CD4-positive, CD25-positive, alpha-beta regulatory T cell (primary cell): Measurements from ENCODE around the gene AGPAT4. TPM values are rescaled to one million over a fixed set of nuclear protein-coding genes. Genes with fewer than 3 reads are reported as not detected.

Experiments
- ATAC-seq, 2 donors: fragments of 150-1000 bp; cut with Tn5 transposase; one replicate each; pipeline ENCODE4 v1.10.0; 2021; ENCODE audit warnings: low read depth in 2 of 2, moderate number of reproducible peaks in 2 of 2, moderate library complexity in 1 of 2
- DNase-seq, 3 donors: peaks; one replicate each; pipeline versions ENCODE4 v3.0.0 to v3.0.0-alpha.2; 2012 to 2022; ENCODE audit warnings: mixed read lengths in 1 of 3
- H3K27ac ChIP-seq: one replicate; pipeline ENCODE4 v1.7.0; 2013; ENCODE audit warnings: mild to moderate bottlenecking, low read length; ENCODE audit not compliant: insufficient read depth, poor library complexity, severe bottlenecking
- H3K27me3 ChIP-seq: one replicate; pipeline ENCODE4 v1.7.0; 2013; ENCODE audit warnings: low read length; ENCODE audit not compliant: control insufficient read depth, insufficient read depth
- H3K36me3 ChIP-seq: one replicate; pipeline ENCODE4 v1.7.0; 2013; ENCODE audit warnings: mild to moderate bottlenecking, low read length, moderate library complexity; ENCODE audit not compliant: control insufficient read depth, insufficient read depth
- H3K4me1 ChIP-seq: 2 replicates; pipeline ENCODE4 v1.7.0; 2013; ENCODE audit warnings: mild to moderate bottlenecking, low read length; ENCODE audit not compliant: insufficient read depth, control insufficient read depth, poor library complexity, severe bottlenecking
- H3K4me3 ChIP-seq: one replicate; pipeline ENCODE4 v1.7.0; 2013; ENCODE audit warnings: low read depth, mild to moderate bottlenecking, low read length, moderate library complexity
- H3K9me3 ChIP-seq, 2 experiments: 1 replicate in 1 of 2; 2 replicates in 1 of 2; pipeline ENCODE4 v1.7.0; 2013; ENCODE audit warnings: low read length in 2 of 2, mild to moderate bottlenecking in 1 of 2, moderate library complexity in 1 of 2; ENCODE audit not compliant: control insufficient read depth in 2 of 2
- H3K27ac Mint-ChIP-seq, 3 donors: one replicate each; pipeline ENCODE4 v1.8.0; 2020 to 2022; ENCODE audit warnings: mild to moderate bottlenecking in 3 of 3, mixed read lengths in 3 of 3, moderate library complexity in 2 of 3
- H3K27me3 Mint-ChIP-seq: one replicate; pipeline ENCODE4 v1.8.0; 2022; ENCODE audit warnings: mild to moderate bottlenecking, mixed read lengths
- H3K36me3 Mint-ChIP-seq: one replicate; pipeline ENCODE4 v1.8.0; 2020; ENCODE audit warnings: mixed read lengths
- H3K4me1 Mint-ChIP-seq, 4 donors: one replicate each; pipeline ENCODE4 v1.8.0; 2020 to 2022; ENCODE audit warnings: mixed read lengths in 4 of 4, mild to moderate bottlenecking in 1 of 4
- H3K4me3 Mint-ChIP-seq, 4 donors: one replicate each; pipeline ENCODE4 v1.8.0; 2020 to 2022; ENCODE audit warnings: mild to moderate bottlenecking in 4 of 4, mixed read lengths in 4 of 4, moderate library complexity in 3 of 4
- H3K9me3 Mint-ChIP-seq, 7 donors: one replicate each; pipeline ENCODE4 v1.8.0; 2020 to 2022; ENCODE audit warnings: mixed read lengths in 7 of 7, mild to moderate bottlenecking in 3 of 7, moderate library complexity in 2 of 7
- polyA plus RNA-seq, 4 donors: library from polyadenylated mRNA; unstranded; fragments of 300-500 nt; fragmentation: Illumina TruSeq; gene quantifications; one replicate each; pipeline ENCODE4 v1.2.3, GENCODE V29; 2021
- total RNA-seq: library from RNA; stranded (reverse); gene quantifications from one replicate; pipeline ENCODE4 v1.2.3, GENCODE V29; 2022

The AGPAT4 gene
- total and polyA plus RNA-seq, 5 donors from 2014 or later: 2.4 to 14.6 (median 4.1) TPM

DNA sequence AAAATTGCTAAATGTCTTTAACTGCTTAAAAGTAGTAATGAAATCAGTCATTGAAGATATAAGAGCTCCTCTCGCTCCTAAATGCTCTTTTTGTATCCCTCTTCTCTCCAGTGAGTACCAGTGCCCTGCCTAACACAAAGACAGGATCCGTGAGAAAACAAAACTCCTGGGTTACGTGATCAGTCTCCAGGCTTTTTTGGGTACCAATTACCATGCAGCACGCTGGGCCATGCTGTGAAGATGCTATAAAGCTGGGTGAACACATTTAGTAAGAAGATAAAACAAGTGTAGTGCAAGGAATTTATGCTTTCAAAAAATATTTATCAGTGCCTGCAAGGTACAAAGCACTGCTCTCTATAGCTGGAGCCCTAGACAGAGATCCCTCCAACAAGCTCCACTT, 66.7 kb downstream of the AGPAT4 start:
- Mint-ChIP-seq H3K36me3 (peaks cover 4% of the 10 kb centered on the region), H3K27me3 (no peaks in the 10 kb centered on the region), H3K27ac (no peak overlapping the region), H3K4me3 (no peak overlapping the region), H3K4me1 (peaks cover 0 to 6% (median 2%) of the 10 kb centered on the region in 4 donors), H3K9me3 (peaks cover 0 to 9% (median 4%) of the 10 kb centered on the region in 7 donors)
- Histone ChIP-seq H3K36me3 (no peaks in the 10 kb centered on the region), H3K9me3 (peaks cover 4 to 6% of the 10 kb centered on the region in 2 experiments), H3K4me3 (no peak overlapping the region), H3K4me1 (no peaks in the 10 kb centered on the region), H3K27me3 (no peaks in the 10 kb centered on the region), H3K27ac (no peak overlapping the region)
- ATAC-seq (no peak), DNase-seq (no peak)

DNA sequence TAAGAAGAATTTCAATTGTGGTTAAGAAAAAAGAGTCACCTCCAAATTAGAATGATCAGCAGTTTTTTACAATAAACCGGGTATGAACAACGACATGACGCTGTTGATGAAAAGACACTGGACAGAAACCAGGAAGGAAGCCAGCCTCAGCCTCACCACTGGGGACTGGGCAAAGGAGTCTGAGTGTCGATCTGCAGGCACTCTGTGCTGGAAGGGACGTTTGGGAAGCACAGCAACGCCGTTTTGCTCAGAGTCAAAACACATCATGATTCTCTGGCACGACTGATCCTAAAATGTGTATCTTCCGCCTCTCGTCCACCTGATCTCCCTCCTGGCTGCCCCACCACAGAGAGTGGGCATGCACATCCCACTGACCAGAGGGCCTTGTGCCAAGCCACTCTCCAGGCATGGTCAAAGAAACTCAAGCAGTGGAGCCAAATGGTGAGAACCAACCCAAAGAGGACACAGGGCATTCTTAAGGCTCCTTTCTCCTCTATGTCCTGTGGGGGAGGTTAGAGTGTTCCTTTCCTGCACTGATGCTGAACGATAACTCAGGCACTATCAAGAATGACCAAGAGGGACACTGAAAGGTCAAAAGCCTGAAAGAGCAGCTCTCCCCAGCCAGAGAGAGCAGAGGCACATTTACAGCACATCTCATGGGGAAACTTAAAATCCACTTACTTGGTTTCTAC, 68.8 kb downstream of the AGPAT4 start:
- DNase-seq (no peak), ATAC-seq (no peak)
- peaks cover 8% of the 10 kb centered on the region for H3K36me3 Mint-ChIP-seq
- peaks cover 0 to 6% (median 1%) of the 10 kb centered on the region in 7 donors for H3K9me3 Mint-ChIP-seq
- H3K27ac ChIP-seq: no peak overlapping the region
- no peak overlapping the region for H3K4me3 ChIP-seq
- H3K27me3 ChIP-seq: no peaks in the 10 kb centered on the region
- no peaks in the 10 kb centered on the region for H3K9me3 ChIP-seq
- no peaks in the 10 kb centered on the region for H3K36me3 ChIP-seq
- H3K27ac Mint-ChIP-seq: no peak overlapping the region
- no peak overlapping the region for H3K4me3 Mint-ChIP-seq
- no peaks in the 10 kb centered on the region for H3K27me3 Mint-ChIP-seq
- H3K4me1 Mint-ChIP-seq: peaks cover 0 to 6% (median 4%) of the 10 kb centered on the region in 4 donors
- no peaks in the 10 kb centered on the region for H3K4me1 ChIP-seq

DNA sequence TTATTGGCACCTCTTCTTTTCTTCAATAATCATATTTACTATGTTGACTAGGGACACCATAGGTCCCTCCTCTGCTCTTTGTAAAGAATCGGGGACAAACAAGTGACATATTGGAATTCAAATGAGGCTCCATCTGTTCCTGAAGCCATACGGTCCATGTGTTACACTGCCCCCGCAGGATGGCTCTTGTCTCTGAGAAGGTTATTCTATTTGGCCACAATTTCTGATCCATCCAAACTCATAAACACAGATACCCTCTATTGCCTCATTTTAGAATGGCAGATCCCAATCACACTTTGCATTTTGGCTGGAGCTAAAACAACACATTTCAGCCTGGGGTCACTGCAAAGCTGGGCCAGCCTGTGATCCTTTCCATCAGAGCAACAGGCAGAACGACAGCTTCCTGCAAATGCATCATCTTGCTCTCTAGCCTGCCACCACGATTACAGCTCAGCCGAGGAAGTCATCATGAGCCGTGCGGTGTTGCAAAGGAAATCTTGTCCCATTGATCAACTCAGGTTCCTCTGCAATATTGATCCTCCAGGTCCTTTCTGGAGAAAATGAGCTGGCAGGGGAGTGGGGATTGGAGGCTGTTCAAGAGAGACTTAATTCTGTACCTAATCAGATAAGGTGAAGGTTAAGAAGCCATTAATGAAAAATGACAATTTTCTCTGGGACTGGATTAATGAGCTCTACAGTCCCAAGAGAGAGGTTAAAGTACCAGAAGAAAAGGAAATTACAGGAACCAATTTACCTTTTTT, 73.1 kb downstream of the AGPAT4 start:
- Mint-ChIP-seq H3K4me1 (peaks cover 0 to 4% (median under 1%) of the 10 kb centered on the region in 4 donors), H3K36me3 (peaks cover 4% of the 10 kb centered on the region), H3K27me3 (no peaks in the 10 kb centered on the region), H3K4me3 (no peak overlapping the region), H3K27ac (no peak overlapping the region), H3K9me3 (peaks cover 0 to 6% (median 0%) of the 10 kb centered on the region in 7 donors)
- Histone ChIP-seq H3K4me1 (no peaks in the 10 kb centered on the region), H3K9me3 (no peaks in the 10 kb centered on the region), H3K27ac (no peak overlapping the region), H3K36me3 (no peaks in the 10 kb centered on the region), H3K27me3 (no peaks in the 10 kb centered on the region), H3K4me3 (no peak overlapping the region)
- DNase-seq (no peak), ATAC-seq (no peak)

DNA sequence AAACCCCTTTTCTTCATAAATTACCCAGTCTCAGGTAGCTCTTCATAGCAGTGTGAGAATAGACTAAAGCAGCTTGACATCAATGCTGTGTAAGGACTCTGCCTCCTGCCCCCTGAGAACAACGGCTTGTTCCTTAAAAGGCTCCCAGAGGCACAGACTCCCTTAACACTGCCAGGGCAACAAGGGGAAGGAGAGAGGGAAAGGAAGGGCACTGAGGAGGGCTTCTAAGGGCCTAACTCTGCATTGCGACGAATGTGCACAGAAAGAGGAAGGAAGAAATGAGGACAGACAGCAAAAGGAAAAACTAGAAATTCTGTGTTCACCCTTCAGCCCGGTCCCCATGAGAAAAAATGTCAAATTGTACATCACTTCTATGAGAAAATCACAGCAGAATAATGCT, 74.0 kb downstream of the AGPAT4 start:
- Mint-ChIP-seq H3K27me3 (no peaks in the 10 kb centered on the region), H3K36me3 (peaks cover 4% of the 10 kb centered on the region), H3K4me3 (no peak overlapping the region), H3K27ac (no peak overlapping the region), H3K4me1 (peaks cover 0 to 4% (median under 1%) of the 10 kb centered on the region in 4 donors), H3K9me3 (peaks cover 0 to 6% (median 0%) of the 10 kb centered on the region in 7 donors)
- H3K27me3 ChIP-seq: no peaks in the 10 kb centered on the region
- no peak for ATAC-seq
- H3K27ac ChIP-seq: no peak overlapping the region
- no peak for DNase-seq
- H3K4me3 ChIP-seq: no peak overlapping the region
- H3K4me1 ChIP-seq: no peaks in the 10 kb centered on the region
- H3K36me3 ChIP-seq: no peaks in the 10 kb centered on the region
- no peaks in the 10 kb centered on the region for H3K9me3 ChIP-seq

DNA sequence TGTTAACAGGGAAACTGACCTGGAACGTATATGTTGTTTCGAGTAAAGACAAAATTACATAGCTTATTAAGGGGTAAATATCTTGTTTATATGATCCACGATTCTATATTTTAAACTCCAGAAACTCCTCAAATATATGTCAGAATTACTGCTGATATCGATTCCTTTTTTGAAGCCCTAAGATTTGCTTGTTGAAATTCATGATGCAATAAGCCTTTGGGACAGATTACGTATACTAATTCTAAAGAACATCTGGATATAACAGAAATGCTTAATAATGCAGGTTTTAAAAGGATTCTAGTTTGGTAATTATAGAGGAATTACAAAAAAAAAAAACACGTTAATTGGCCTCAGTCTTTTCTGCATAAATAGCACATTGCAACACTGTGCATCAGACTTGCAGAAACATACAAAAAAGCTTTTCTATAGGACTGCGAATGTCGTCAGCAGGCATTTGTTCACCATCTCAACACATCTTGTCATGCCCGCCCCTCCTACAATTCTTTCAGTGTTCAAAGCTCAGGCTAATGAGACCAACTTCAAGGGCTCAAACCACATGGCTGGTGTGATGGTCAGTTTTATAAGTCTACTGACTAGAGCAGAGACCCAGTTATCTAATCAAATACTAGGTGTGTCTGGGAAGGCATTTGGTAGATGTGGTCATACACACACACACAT, 74.9 kb downstream of the AGPAT4 start:
- H3K4me1 ChIP-seq: no peaks in the 10 kb centered on the region
- peaks cover 0 to 6% (median 0%) of the 10 kb centered on the region in 7 donors for H3K9me3 Mint-ChIP-seq

DNA sequence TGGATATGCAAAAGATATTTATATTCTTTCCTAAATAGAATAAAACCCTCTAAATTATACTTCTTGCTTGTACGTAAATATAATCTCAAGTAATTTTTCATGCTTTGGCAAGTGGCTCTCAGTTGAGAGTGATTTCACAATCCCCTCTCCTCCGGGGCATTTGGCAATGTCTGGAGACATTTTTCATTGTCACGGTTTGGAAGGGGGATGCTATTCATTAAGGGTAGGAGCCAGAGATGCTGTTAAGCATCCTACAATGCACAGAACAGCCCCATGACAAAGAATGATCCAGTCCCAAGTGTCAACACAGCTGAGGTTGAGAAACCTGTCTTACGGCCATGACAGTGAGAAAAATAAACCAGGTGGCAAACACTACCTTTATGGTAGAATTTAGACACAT, 75.7 kb downstream of the AGPAT4 start:
- no peaks in the 10 kb centered on the region for H3K9me3 ChIP-seq
- no peak overlapping the region for H3K27ac Mint-ChIP-seq
- H3K27me3 ChIP-seq: no peaks in the 10 kb centered on the region
- ATAC-seq: no peak
- no peak overlapping the region for H3K4me3 Mint-ChIP-seq
- H3K27ac ChIP-seq: no peak overlapping the region
- H3K27me3 Mint-ChIP-seq: no peaks in the 10 kb centered on the region
- peaks cover 0 to 4% (median 0%) of the 10 kb centered on the region in 4 donors for H3K4me1 Mint-ChIP-seq
- no peak for DNase-seq
- H3K9me3 Mint-ChIP-seq: peaks cover 0 to 5% (median under 1%) of the 10 kb centered on the region in 7 donors
- H3K36me3 ChIP-seq: no peaks in the 10 kb centered on the region
- peaks cover 4% of the 10 kb centered on the region for H3K36me3 Mint-ChIP-seq
- no peak overlapping the region for H3K4me3 ChIP-seq
- H3K4me1 ChIP-seq: no peaks in the 10 kb centered on the region

More for the DNA sequence above, 74.9 kb downstream of the AGPAT4 start:
- no peak for ATAC-seq
- no peak for DNase-seq
- no peak overlapping the region for H3K27ac Mint-ChIP-seq
- no peaks in the 10 kb centered on the region for H3K27me3 ChIP-seq
- no peaks in the 10 kb centered on the region for H3K9me3 ChIP-seq
- no peaks in the 10 kb centered on the region for H3K36me3 ChIP-seq
- H3K27me3 Mint-ChIP-seq: no peaks in the 10 kb centered on the region
- H3K27ac ChIP-seq: no peak overlapping the region
- no peak overlapping the region for H3K4me3 ChIP-seq
- H3K36me3 Mint-ChIP-seq: peaks cover 4% of the 10 kb centered on the region
- H3K4me3 Mint-ChIP-seq: no peak overlapping the region
- H3K4me1 Mint-ChIP-seq: peaks cover 0 to 4% (median 0%) of the 10 kb centered on the region in 4 donors

DNA sequence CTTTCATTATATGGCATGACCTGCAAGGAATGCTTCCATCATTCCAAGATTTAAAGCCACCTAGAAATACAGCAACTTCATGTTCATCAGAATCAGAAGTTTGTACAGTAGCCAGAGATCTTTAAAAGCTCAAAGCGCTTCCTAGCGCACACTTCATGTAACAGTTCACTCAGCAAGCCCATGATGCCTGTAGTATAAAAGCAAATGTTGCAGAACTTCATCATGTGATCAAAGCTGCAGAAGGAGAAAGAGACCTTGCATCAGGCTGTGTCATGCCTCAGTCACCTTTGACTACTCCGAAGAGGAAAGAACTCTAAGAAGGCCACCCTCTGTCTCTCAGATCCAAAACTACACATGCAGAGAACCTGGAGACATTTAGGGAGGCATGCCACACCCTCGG, 78.5 kb downstream of the AGPAT4 start:
- Mint-ChIP-seq H3K27me3 (no peaks in the 10 kb centered on the region), H3K9me3 (peaks cover 3 to 13% (median 8%) of the 10 kb centered on the region in 7 donors), H3K4me1 (peaks cover 0 to 7% (median 0%) of the 10 kb centered on the region in 4 donors), H3K4me3 (no peak overlapping the region), H3K27ac (no peak overlapping the region), H3K36me3 (no peaks in the 10 kb centered on the region)
- no peak overlapping the region for H3K4me3 ChIP-seq
- DNase-seq (no peak), ATAC-seq (no peak)
- H3K27ac ChIP-seq: no peak overlapping the region
- no peaks in the 10 kb centered on the region for H3K9me3 ChIP-seq
- no peaks in the 10 kb centered on the region for H3K27me3 ChIP-seq
- no peaks in the 10 kb centered on the region for H3K4me1 ChIP-seq
- H3K36me3 ChIP-seq: no peaks in the 10 kb centered on the region
